ENCODE results near the gene WDR6. TPM values are rescaled to one million over a fixed set of nuclear protein-coding genes. Genes with fewer than 3 reads are reported as not detected.

WDR6 gene
- total and polyA plus RNA-seq, 9 of the 15 experiments (the other 6 are each of a cell fraction or from before 2014, with no cell fraction given) = 8.9 to 90.6 (median 44.7) TPM

DNA sequence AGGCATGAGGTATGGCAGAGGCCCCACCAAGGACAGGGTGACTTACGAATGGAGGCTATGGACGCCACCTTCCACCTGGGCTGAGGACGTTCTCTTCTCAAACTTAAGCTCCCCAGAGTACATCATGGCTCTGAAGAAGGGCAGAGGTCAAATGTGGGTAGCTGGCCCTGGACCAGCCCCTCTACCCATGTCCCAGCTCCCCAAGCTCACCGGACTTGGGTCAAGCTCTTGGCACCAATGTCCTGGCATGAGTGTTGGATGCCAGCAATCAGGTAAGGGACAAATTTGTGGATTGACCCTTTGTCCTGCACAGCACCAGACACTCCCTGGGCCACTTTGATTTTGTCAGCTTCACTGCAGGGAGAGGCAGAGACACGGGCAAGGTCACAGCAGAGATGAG is 17.3 kb downstream of the WDR6 start:
- TF ChIP-seq BRCA1 (IDR thresholded peaks at IDR 0.05) (no peak), BRCA1 (CRISPR knock-in tag; IDR thresholded peaks at IDR 0.05) (no peak), CSDE1 (IDR thresholded peaks at IDR 0.05) (no peak), CBX3 (IDR thresholded peaks at IDR 0.05; ENCODE audit: borderline replicate concordance in 1 of 2, low read length in 2 of 2) (no peak), ZNF444 (CRISPR knock-in tag; IDR thresholded peaks at IDR 0.05) (no peak), CREB1 (IDR thresholded peaks at IDR 0.05) (no peak), CREB1 (CRISPR knock-in tag; IDR thresholded peaks at IDR 0.05) (no peak), PURB (CRISPR knock-in tag; IDR thresholded peaks at IDR 0.05; ENCODE audit: low read depth) (no peak), ARID1B (IDR thresholded peaks at IDR 0.05) (no peak), RUNX1 (IDR thresholded peaks at IDR 0.05; ENCODE audit: low read depth) (no peak)
- TF ChIP-seq, protein P1, sequence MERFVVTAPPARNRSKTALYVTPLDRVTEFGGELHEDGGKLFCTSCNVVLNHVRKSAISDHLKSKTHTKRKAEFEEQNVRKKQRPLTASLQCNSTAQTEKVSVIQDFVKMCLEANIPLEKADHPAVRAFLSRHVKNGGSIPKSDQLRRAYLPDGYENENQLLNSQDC (CRISPR knock-in tag; IDR thresholded peaks at IDR 0.05) = no peak
- TF ChIP-seq, protein P2, sequence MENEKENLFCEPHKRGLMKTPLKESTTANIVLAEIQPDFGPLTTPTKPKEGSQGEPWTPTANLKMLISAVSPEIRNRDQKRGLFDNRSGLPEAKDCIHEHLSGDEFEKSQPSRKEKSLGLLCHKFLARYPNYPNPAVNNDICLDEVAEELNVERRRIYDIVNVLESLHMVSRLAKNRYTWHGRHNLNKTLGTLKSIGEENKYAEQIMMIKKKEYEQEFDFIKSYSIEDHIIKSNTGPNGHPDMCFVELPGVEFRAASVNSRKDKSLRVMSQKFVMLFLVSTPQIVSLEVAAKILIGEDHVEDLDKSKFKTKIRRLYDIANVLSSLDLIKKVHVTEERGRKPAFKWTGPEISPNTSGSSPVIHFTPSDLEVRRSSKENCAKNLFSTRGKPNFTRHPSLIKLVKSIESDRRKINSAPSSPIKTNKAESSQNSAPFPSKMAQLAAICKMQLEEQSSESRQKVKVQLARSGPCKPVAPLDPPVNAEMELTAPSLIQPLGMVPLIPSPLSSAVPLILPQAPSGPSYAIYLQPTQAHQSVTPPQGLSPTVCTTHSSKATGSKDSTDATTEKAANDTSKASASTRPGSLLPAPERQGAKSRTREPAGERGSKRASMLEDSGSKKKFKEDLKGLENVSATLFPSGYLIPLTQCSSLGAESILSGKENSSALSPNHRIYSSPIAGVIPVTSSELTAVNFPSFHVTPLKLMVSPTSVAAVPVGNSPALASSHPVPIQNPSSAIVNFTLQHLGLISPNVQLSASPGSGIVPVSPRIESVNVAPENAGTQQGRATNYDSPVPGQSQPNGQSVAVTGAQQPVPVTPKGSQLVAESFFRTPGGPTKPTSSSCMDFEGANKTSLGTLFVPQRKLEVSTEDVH (IDR thresholded peaks at IDR 0.05; ENCODE audit: low read depth, partially characterized antibody) = no peak
- TF ChIP-seq, protein P3, sequence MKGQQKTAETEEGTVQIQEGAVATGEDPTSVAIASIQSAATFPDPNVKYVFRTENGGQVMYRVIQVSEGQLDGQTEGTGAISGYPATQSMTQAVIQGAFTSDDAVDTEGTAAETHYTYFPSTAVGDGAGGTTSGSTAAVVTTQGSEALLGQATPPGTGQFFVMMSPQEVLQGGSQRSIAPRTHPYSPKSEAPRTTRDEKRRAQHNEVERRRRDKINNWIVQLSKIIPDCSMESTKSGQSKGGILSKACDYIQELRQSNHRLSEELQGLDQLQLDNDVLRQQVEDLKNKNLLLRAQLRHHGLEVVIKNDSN (CRISPR knock-in tag; IDR thresholded peaks at IDR 0.05) = no peak
- peak overlapping the region in 1 of 2 experiments; percentile 50; a peak in 1 of 4 replicates for H3K9ac ChIP-seq (ENCODE audit: insufficient read depth in 1 of 2, low read depth in 2 of 2, low read length in 2 of 2)
- ChIA-PET CTCF (ENCODE audit: low intra/inter-chr PET ratio) (interaction anchor here (0.6 kb wide), 1 partner anchor 95 kb away, joined by 3 read pairs; no protein-coding TSS in a partner anchor), POLR2A (interaction anchor here (0.5 to 8.4 kb wide), 6 partner anchors 11 to 446 kb away, joined by 3 to 104 read pairs (median 4); partner anchors contain the start of genes QRICH1 and WDR6)
- no peak overlapping the region for H2AFZ ChIP-seq (ENCODE audit: low read depth, low read length)
- peaks cover 27 to 65% of the 10 kb centered on the region in 2 experiments; a peak in 4 of 5 replicates for H3K4me1 ChIP-seq (replicated peaks in 1 of 2; ENCODE audit: control insufficient read depth in 2 of 2, insufficient read depth in 2 of 2, low read length in 2 of 2)
- no peak overlapping the region for H3K27ac ChIP-seq (ENCODE audit: extremely low read depth, low read depth, low read length)
- intact Hi-C loops (cut with micrococcal nuclease) = loop anchor here (10.0 kb wide), 1 partner anchor 140 kb away; the partner anchor contains the start of gene CCDC71
- FAIRE-seq (no peak), ATAC-seq (no peak), DNase-seq (ENCODE audit: extremely low read depth in 1 of 4, low spot score in 3 of 4) (no peak)
- no TSS peak for BruUV-seq (replicated peaks)
- peaks cover 12% of the 10 kb centered on the region for H4K20me1 ChIP-seq (replicated peaks; ENCODE audit: control insufficient read depth, insufficient read depth, low read length)
- H3K4me3 ChIP-seq = no peak overlapping the region
- H3K4me2 ChIP-seq (ENCODE audit: insufficient read depth, low read length) = no peak overlapping the region
- in situ Hi-C loops (cut with MboI) = no loop called here
- 63% methylated on average over 3 of the region's 5 CpGs for WGBS (ENCODE audit: insufficient coverage, low coverage, missing lambda C conversion rate)
- no peaks in the 10 kb centered on the region for H3K27me3 ChIP-seq (ENCODE audit: control insufficient read depth in 2 of 2, insufficient read depth in 2 of 2, low read length in 2 of 2)
- peaks cover 62% of the 10 kb centered on the region for H3K36me3 ChIP-seq (ENCODE audit: control insufficient read depth, insufficient read depth, low read length)
- H3K79me2 ChIP-seq (ENCODE audit: control insufficient read depth, insufficient read depth, low read length) = peaks cover 97% of the 10 kb centered on the region
- H3K9me3 ChIP-seq (replicated peaks; ENCODE audit: control insufficient read depth, insufficient read depth, low read depth, low read length) = no peaks in the 10 kb centered on the region
- H3K9me1 ChIP-seq (ENCODE audit: control insufficient read depth, insufficient read depth, low read length) = peaks cover 9% of the 10 kb centered on the region
